H9 (cell line): Measurements from ENCODE around the gene ARHGAP8. TPM values are rescaled to one million over a fixed set of nuclear protein-coding genes. Genes with fewer than 3 reads are reported as not detected.

ENCODE experiments used
- DNase-seq: peaks from one replicate; pipeline ENCODE4 v3.0.0-alpha.2; 2017
- H2AFZ ChIP-seq: one replicate; pipeline ENCODE4 v1.6.1; 2013; ENCODE audit warnings: mild to moderate bottlenecking, low read length, control low read depth, moderate library complexity
- H2AK5ac ChIP-seq: 2 replicates; pipeline ENCODE4 v1.6.1; 2013; ENCODE audit warnings: low read length, control low read depth, mixed read lengths; ENCODE audit not compliant: insufficient read length
- H2BK120ac ChIP-seq: one replicate; pipeline ENCODE4 v1.6.1; 2013; ENCODE audit warnings: low read depth, mild to moderate bottlenecking, low read length, control low read depth, inconsistent platforms; ENCODE audit not compliant: poor library complexity, severe bottlenecking
- H2BK12ac ChIP-seq: 2 replicates; pipeline ENCODE4 v1.6.1; 2013; ENCODE audit warnings: low read length, control low read depth, mixed read lengths, low read depth; ENCODE audit not compliant: insufficient read length
- H2BK15ac ChIP-seq: 2 replicates; pipeline ENCODE4 v1.6.1; 2013; ENCODE audit warnings: low read depth, low read length, control low read depth
- H2BK20ac ChIP-seq: one replicate; pipeline ENCODE4 v1.6.1; 2013; ENCODE audit warnings: low read depth, mild to moderate bottlenecking, low read length, control low read depth, inconsistent platforms; ENCODE audit not compliant: poor library complexity, severe bottlenecking
- H2BK5ac ChIP-seq: 2 replicates; pipeline ENCODE4 v1.6.1; 2013; ENCODE audit warnings: low read length, control low read depth, mixed read lengths; ENCODE audit not compliant: insufficient read length
- H3K14ac ChIP-seq: 2 replicates; pipeline ENCODE4 v1.6.1; 2013; ENCODE audit warnings: low read length, control low read depth; ENCODE audit not compliant: insufficient read depth
- H3K18ac ChIP-seq: 2 replicates; pipeline ENCODE4 v1.6.1; 2013; ENCODE audit warnings: low read depth, mild to moderate bottlenecking, mixed read lengths, low read length, control low read depth; ENCODE audit not compliant: insufficient read length
- H3K23ac ChIP-seq: 2 replicates; pipeline ENCODE4 v1.6.1; 2013; ENCODE audit warnings: low read length, control low read depth, mixed read lengths, low read depth; ENCODE audit not compliant: insufficient read length
- H3K23me2 ChIP-seq: 2 replicates; pipeline ENCODE4 v1.6.1; 2013; ENCODE audit warnings: low read depth, mild to moderate bottlenecking, mixed read lengths, low read length, control low read depth; ENCODE audit not compliant: insufficient read length, poor library complexity, severe bottlenecking
- H3K27ac ChIP-seq: 2 replicates; pipeline ENCODE4 v1.5.1; 2013; ENCODE audit warnings: low read length, control low read depth, mixed read lengths, low read depth; ENCODE audit not compliant: insufficient read length
- H3K27me3 ChIP-seq: 2 replicates; pipeline ENCODE4 v1.6.1; 2013; ENCODE audit warnings: low read length, control low read depth, inconsistent platforms; ENCODE audit not compliant: insufficient read depth
- H3K4ac ChIP-seq: 2 replicates; pipeline ENCODE4 v1.6.1; 2013; ENCODE audit warnings: low read depth, mild to moderate bottlenecking, control low read depth, inconsistent platforms, low read length, moderate library complexity
- H3K4me1 ChIP-seq: 2 replicates; pipeline ENCODE4 v1.6.1; 2013; ENCODE audit warnings: low read length, control low read depth, inconsistent platforms; ENCODE audit not compliant: insufficient read depth
- H3K4me2 ChIP-seq: 2 replicates; pipeline ENCODE4 v1.6.1; 2013; ENCODE audit warnings: low read length, control low read depth, mixed read lengths; ENCODE audit not compliant: insufficient read length, insufficient read depth
- H3K56ac ChIP-seq: 2 replicates; pipeline ENCODE4 v1.6.1; 2013; ENCODE audit warnings: low read depth, mild to moderate bottlenecking, mixed read lengths, low read length, control low read depth; ENCODE audit not compliant: insufficient read length
- H3K79me1 ChIP-seq: 2 replicates; pipeline ENCODE4 v1.6.1; 2013; ENCODE audit warnings: low read depth, mild to moderate bottlenecking, moderate library complexity, low read length, control low read depth, inconsistent platforms; ENCODE audit not compliant: insufficient read depth, poor library complexity, severe bottlenecking
- H3K79me2 ChIP-seq: 2 replicates; pipeline ENCODE4 v1.6.1; 2013; ENCODE audit warnings: low read length, control low read depth, inconsistent platforms; ENCODE audit not compliant: insufficient read depth
- H3K9ac ChIP-seq: 2 replicates; pipeline ENCODE4 v1.6.1; 2013; ENCODE audit warnings: low read length, control low read depth, mixed read lengths; ENCODE audit not compliant: insufficient read length; ENCODE audit errors: extremely low read depth
- H3K9me3 ChIP-seq: one replicate; pipeline ENCODE4 v1.6.1; 2013; ENCODE audit warnings: low read depth, low read length, inconsistent platforms; ENCODE audit not compliant: control insufficient read depth
- H3T11ph ChIP-seq: one replicate; pipeline ENCODE4 v1.6.1; 2013; ENCODE audit warnings: mild to moderate bottlenecking, low read length, control low read depth, inconsistent platforms
- H4K20me1 ChIP-seq: one replicate; pipeline ENCODE4 v1.6.1; 2013; ENCODE audit not compliant: control insufficient read depth, insufficient read length, insufficient read depth
- H4K5ac ChIP-seq: 2 replicates; pipeline ENCODE4 v1.6.1; 2013; ENCODE audit warnings: low read depth, mild to moderate bottlenecking, mixed read lengths, low read length, control low read depth; ENCODE audit not compliant: insufficient read length
- H4K8ac ChIP-seq: replicated peaks from 2 replicates; pipeline ENCODE4 v1.6.1; 2013; ENCODE audit warnings: low read length, control low read depth, mixed read lengths, low read depth; ENCODE audit not compliant: insufficient read length
- H4K91ac ChIP-seq: 2 replicates; pipeline ENCODE4 v1.6.1; 2013; ENCODE audit warnings: low read depth, mild to moderate bottlenecking, moderate library complexity, mixed read lengths, low read length, control low read depth; ENCODE audit not compliant: insufficient read length
- H3K27ac Mint-ChIP-seq, 3 experiments: 2 replicates in 2 of 3; 3 replicates in 1 of 3; pipeline ENCODE4 v1.8.0; 2020 to 2021; ENCODE audit warnings: mixed read lengths in 3 of 3, mild to moderate bottlenecking in 1 of 3, moderate library complexity in 1 of 3
- H3K27me3 Mint-ChIP-seq: 2 replicates; pipeline ENCODE4 v1.8.0; 2021; ENCODE audit warnings: low read depth, mild to moderate bottlenecking, moderate library complexity, mixed read lengths
- H3K36me3 Mint-ChIP-seq, 3 experiments: 2 replicates in 2 of 3; 3 replicates in 1 of 3; pipeline ENCODE4 v1.8.0; 2020 to 2021; ENCODE audit warnings: low read depth in 3 of 3, mixed read lengths in 3 of 3; ENCODE audit not compliant: insufficient read depth in 1 of 3
- H3K4me1 Mint-ChIP-seq, 2 experiments: 2 replicates each; pipeline ENCODE4 v1.8.0; 2020; ENCODE audit warnings: mixed read lengths in 2 of 2
- H3K4me3 Mint-ChIP-seq, 2 experiments: 2 replicates in 1 of 2; 3 replicates in 1 of 2; pipeline ENCODE4 v1.8.0; 2020 to 2021; ENCODE audit warnings: mild to moderate bottlenecking in 2 of 2, mixed read lengths in 2 of 2, moderate library complexity in 1 of 2
- H3K9me3 Mint-ChIP-seq, 2 experiments: 2 replicates in 1 of 2; 3 replicates in 1 of 2; pipeline ENCODE4 v1.8.0; 2020; ENCODE audit warnings: mild to moderate bottlenecking in 2 of 2, mixed read lengths in 2 of 2, moderate library complexity in 1 of 2
- CTCF ChIP-seq: fragments of 200-600 bp; sonication (generic); conservative IDR thresholded peaks from 3 replicates; pipeline ENCODE4 v1.8.0; 2021; ENCODE audit warnings: antibody characterized with exemption, mild to moderate bottlenecking
- WGBS: extraction: QIAGEN DNeasy Blood & Tissue Kit; methylation state at CpG from one replicate; pipeline ENCODE4 v1.1.7; 2013; ENCODE audit warnings: missing lambda C conversion rate, low lambda C conversion rate, mixed read lengths; ENCODE audit not compliant: insufficient read length; ENCODE audit errors: extremely low coverage; 5-methylcytosine and 5-hydroxymethylcytosine counted together
- total RNA-seq: library from RNA; stranded (reverse); gene quantifications from 2 replicates; pipeline ENCODE4 v1.2.1, GENCODE V29; 2021

ARHGAP8 gene
- total RNA-seq, 1 experiment from 2014 or later: 35.4 TPM

GRCh38 chr22:44711241-44711560 lies 41.2 kb upstream of the ARHGAP8 start:
- Histone ChIP-seq H2BK5ac (no peak overlapping the region), H4K5ac (no peak overlapping the region), H3K27ac (no peak overlapping the region), H3K14ac (no peak overlapping the region), H3K56ac (no peak overlapping the region), H2BK20ac (no peak overlapping the region), H2AK5ac (no peak overlapping the region), H3K27me3 (no peaks in the 10 kb centered on the region), H2BK15ac (no peak overlapping the region), H4K8ac (no peak overlapping the region), H3K79me1 (no peaks in the 10 kb centered on the region), H3K4me2 (no peak overlapping the region), H4K20me1 (peaks cover 3% of the 10 kb centered on the region), H4K91ac (no peak overlapping the region), H2AFZ (no peak overlapping the region), H3K4me1 (no peaks in the 10 kb centered on the region), H3K18ac (no peak overlapping the region), H2BK12ac (no peak overlapping the region), H3K23ac (no peak overlapping the region), H3K9ac (no peak overlapping the region), H3K23me2 (no peaks in the 10 kb centered on the region), H3K79me2 (no peaks in the 10 kb centered on the region), H3K9me3 (no peaks in the 10 kb centered on the region), H2BK120ac (no peak overlapping the region), H3T11ph (no peak overlapping the region), H3K4ac (no peak overlapping the region)
- Mint-ChIP-seq H3K27ac (no peak overlapping the region), H3K36me3 (no peaks in the 10 kb centered on the region; a peak in 1 of 7 replicates), H3K9me3 (no peaks in the 10 kb centered on the region), H3K27me3 (0 out of 2 replicates have a peak, but pooled peaks cover under 1% of the 10 kb centered on the region), H3K4me3 (no peak overlapping the region), H3K4me1 (peaks cover 2 to 16% of the 10 kb centered on the region in 2 experiments)
- WGBS: no CpG with 5 or more reads among the region's 4 CpGs
- no peak for DNase-seq
- TF ChIP-seq CTCF: no peak
